Thyroid gland (tissue), 4 donors: ENCODE results near the gene NYAP2.

Source experiments
- POLR2A ChIP-seq, 2 donors: fragments of 450-650 bp; IDR thresholded peaks; one replicate each; pipeline ENCODE4 v1.6.1; 2017; ENCODE audit warnings: antibody characterized with exemption in 2 of 2, mild to moderate bottlenecking in 2 of 2, moderate library complexity in 1 of 2
- TF ChIP-seq, protein P1 (sequence below), 6 experiments: fragments of 200-600 bp in 3 of 6; fragments of 450-650 bp in 3 of 6; sonication (generic) in 3 of 6; IDR thresholded peaks; one replicate each; pipeline ENCODE4 v1.5.1; 2016 to 2019; ENCODE audit warnings: antibody characterized with exemption in 6 of 6, mild to moderate bottlenecking in 2 of 6, inconsistent platforms in 1 of 6, moderate library complexity in 1 of 6

DNA sequence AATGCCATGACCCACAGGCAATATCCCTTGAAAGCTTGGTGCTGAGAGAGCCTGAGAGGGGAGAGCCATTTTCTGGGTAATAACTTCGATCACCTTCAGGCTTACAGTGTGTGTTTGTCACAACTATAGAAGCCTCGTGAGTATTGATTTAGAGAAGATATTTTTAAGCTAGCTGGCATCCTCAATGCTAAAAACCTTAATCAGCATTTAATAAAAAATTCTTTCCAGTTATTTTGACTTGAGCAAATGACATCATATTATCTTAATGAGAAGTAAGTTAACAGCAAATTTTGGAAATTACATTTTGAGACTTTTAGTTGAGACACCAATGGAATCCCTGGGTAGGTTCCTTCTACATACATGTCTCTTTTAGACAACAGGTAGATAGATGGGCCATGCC lies 283.7 kb downstream of the NYAP2 start:
- TF ChIP-seq, protein P1, sequence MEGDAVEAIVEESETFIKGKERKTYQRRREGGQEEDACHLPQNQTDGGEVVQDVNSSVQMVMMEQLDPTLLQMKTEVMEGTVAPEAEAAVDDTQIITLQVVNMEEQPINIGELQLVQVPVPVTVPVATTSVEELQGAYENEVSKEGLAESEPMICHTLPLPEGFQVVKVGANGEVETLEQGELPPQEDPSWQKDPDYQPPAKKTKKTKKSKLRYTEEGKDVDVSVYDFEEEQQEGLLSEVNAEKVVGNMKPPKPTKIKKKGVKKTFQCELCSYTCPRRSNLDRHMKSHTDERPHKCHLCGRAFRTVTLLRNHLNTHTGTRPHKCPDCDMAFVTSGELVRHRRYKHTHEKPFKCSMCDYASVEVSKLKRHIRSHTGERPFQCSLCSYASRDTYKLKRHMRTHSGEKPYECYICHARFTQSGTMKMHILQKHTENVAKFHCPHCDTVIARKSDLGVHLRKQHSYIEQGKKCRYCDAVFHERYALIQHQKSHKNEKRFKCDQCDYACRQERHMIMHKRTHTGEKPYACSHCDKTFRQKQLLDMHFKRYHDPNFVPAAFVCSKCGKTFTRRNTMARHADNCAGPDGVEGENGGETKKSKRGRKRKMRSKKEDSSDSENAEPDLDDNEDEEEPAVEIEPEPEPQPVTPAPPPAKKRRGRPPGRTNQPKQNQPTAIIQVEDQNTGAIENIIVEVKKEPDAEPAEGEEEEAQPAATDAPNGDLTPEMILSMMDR (IDR thresholded peaks at IDR 0.05): no peak
- no peak for TF ChIP-seq POLR2A (IDR thresholded peaks at IDR 0.05)
